K562 (cell line): ENCODE results near the gene DCAF17. TPM values are rescaled to one million over a fixed set of nuclear protein-coding genes. Genes with fewer than 3 reads are reported as not detected.

Source experiments
- ATAC-seq: fragments of 200-7000 bp; cut with Tn5 transposase; 3 replicates; pipeline ENCODE4 v1.9.1; 2020; ENCODE audit warnings: moderate library complexity
- BruUV-seq: library from RNA; stranded (reverse); fragments of 400-500 nt; replicated peaks from 2 replicates; lab custom pipeline; 2021; lab: Mats Ljungman, UMichigan
- CTCF ChIA-PET: fragments of 300-600 bp; formaldehyde crosslinking; extraction: SDS; loops from one replicate; lab custom pipeline; 2021; ENCODE audit warnings: low intra/inter-chr PET ratio; lab: Yijun Ruan, JAX
- POLR2A ChIA-PET: fragments of 300-600, 350-650 bp; sonication (Branson Sonifier 250); formaldehyde crosslinking; extraction: SDS; loops from one replicate; lab custom pipeline; 2021; ENCODE audit warnings: antibody characterized with exemption, inconsistent platforms; lab: Yijun Ruan, JAX
- DNase-seq, 4 experiments: peaks; one replicate each; pipeline versions ENCODE4 v3.0.0 to v3.0.0-alpha.2; 2011 to 2018; ENCODE audit warnings: low spot score in 3 of 4, mixed read lengths in 3 of 4; ENCODE audit errors: extremely low read depth in 1 of 4
- FAIRE-seq: peaks from 2 replicates; lab custom pipeline; 2011; peaks lifted over from hg19 to GRCh38; lab: Jason Lieb, UNC
- H2AFZ ChIP-seq: 2 replicates; pipeline ENCODE4 v1.6.0; 2011; ENCODE audit warnings: low read depth, low read length, control low read depth, inconsistent platforms
- H3K27ac ChIP-seq: fragments of 200-600 bp; 3 replicates; pipeline ENCODE4 v1.8.0; 2011; ENCODE audit warnings: low read depth, mild to moderate bottlenecking, control low read depth, inconsistent platforms, low read length, moderate library complexity, mixed read lengths; ENCODE audit errors: extremely low read depth
- H3K27me3 ChIP-seq, 2 experiments: fragments of 300-600 bp in 1 of 2; 2 replicates in 1 of 2; 3 replicates in 1 of 2; pipeline versions ENCODE4 v1.6.0 to v1.8.0; 2011; ENCODE audit warnings: inconsistent platforms in 2 of 2, low read length in 2 of 2, mild to moderate bottlenecking in 1 of 2, mixed read lengths in 1 of 2, moderate library complexity in 1 of 2; ENCODE audit not compliant: control insufficient read depth in 2 of 2, insufficient read depth in 2 of 2
- H3K36me3 ChIP-seq: fragments of 300-600 bp; 3 replicates; pipeline ENCODE4 v1.8.0; 2011; ENCODE audit warnings: mild to moderate bottlenecking, low read length, inconsistent platforms; ENCODE audit not compliant: control insufficient read depth, insufficient read depth
- H3K4me1 ChIP-seq, 2 experiments: fragments of 200-600 bp in 1 of 2; replicated peaks in 1 of 2; 2 replicates in 1 of 2; 3 replicates in 1 of 2; pipeline versions ENCODE4 v1.5.1 to v1.8.0; 2011; ENCODE audit warnings: inconsistent platforms in 2 of 2, low read length in 2 of 2, mild to moderate bottlenecking in 1 of 2, mixed read lengths in 1 of 2, moderate library complexity in 1 of 2; ENCODE audit not compliant: control insufficient read depth in 2 of 2, insufficient read depth in 2 of 2
- H3K4me2 ChIP-seq: 2 replicates; pipeline ENCODE4 v1.6.1; 2011; ENCODE audit warnings: low read length, control low read depth, inconsistent platforms, mixed read lengths; ENCODE audit not compliant: insufficient read depth
- H3K4me3 ChIP-seq: fragments of 200-600 bp; sonication (generic), shearing (Covaris generic); 2 replicates; pipeline ENCODE4 v1.5.1; 2016; ENCODE audit warnings: control low read depth, inconsistent platforms
- H3K79me2 ChIP-seq: fragments of 200-600 bp; 3 replicates; pipeline ENCODE4 v1.8.0; 2011; ENCODE audit warnings: low read length, inconsistent platforms; ENCODE audit not compliant: control insufficient read depth, insufficient read depth
- H3K9ac ChIP-seq, 2 experiments: 2 replicates each; pipeline versions ENCODE4 v1.6.0 to v1.6.1; 2011; ENCODE audit warnings: low read depth in 2 of 2, low read length in 2 of 2, control low read depth in 1 of 2, inconsistent platforms in 1 of 2, mild to moderate bottlenecking in 1 of 2, mixed read lengths in 1 of 2; ENCODE audit not compliant: insufficient read depth in 1 of 2
- H3K9me1 ChIP-seq: one replicate; pipeline ENCODE4 v1.6.0; 2011; ENCODE audit warnings: inconsistent platforms, mild to moderate bottlenecking, low read length, moderate library complexity; ENCODE audit not compliant: control insufficient read depth, insufficient read depth
- H3K9me3 ChIP-seq: replicated peaks from 2 replicates; pipeline ENCODE4 v1.5.1; 2011; ENCODE audit warnings: low read depth, low read length, inconsistent platforms; ENCODE audit not compliant: control insufficient read depth, insufficient read depth
- H4K20me1 ChIP-seq: replicated peaks from 2 replicates; pipeline ENCODE4 v1.6.1; 2011; ENCODE audit warnings: low read length, inconsistent platforms, mixed read lengths; ENCODE audit not compliant: control insufficient read depth, insufficient read depth
- GMEB1 ChIP-seq: fragments of 250-450 bp; sonication (Bioruptor Pico); IDR thresholded peaks from 2 replicates; pipeline ENCODE4 v1.4.0; 2020; ENCODE audit warnings: mild to moderate bottlenecking
- MCM2 ChIP-seq: fragments of 450-650 bp; IDR thresholded peaks from 2 replicates; pipeline ENCODE4 v1.6.1; 2017; ENCODE audit warnings: low read depth, mild to moderate bottlenecking
- NBN ChIP-seq: fragments of 450-650 bp; IDR thresholded peaks from 2 replicates; pipeline ENCODE4 v1.6.1; 2016; ENCODE audit warnings: low read depth, mild to moderate bottlenecking
- NEUROD1 ChIP-seq: fragments of 150-350 bp; IDR thresholded peaks from 2 replicates; pipeline ENCODE4 v1.6.1; 2014; ENCODE audit warnings: borderline replicate concordance, low read length, low read depth; ENCODE audit not compliant: partially characterized antibody
- SMARCC2 ChIP-seq: fragments of 450-650 bp; IDR thresholded peaks from 2 replicates; pipeline ENCODE4 v1.6.1; 2017; ENCODE audit warnings: antibody characterized with exemption, moderate library complexity, mild to moderate bottlenecking, low read depth
- ZNF740 ChIP-seq, 3 experiments: fragments of 200-800 bp in 1 of 3; sonication (Bioruptor generic) in 1 of 3; sonication (generic) in 1 of 3; formaldehyde crosslinking in 1 of 3; IDR thresholded peaks; 2 replicates each; pipeline versions ENCODE4 v1.6.1 to v1.8.0; 2016 to 2022; ENCODE audit warnings: mild to moderate bottlenecking in 2 of 3, missing compliant biosample characterization in 2 of 3, missing genetic modification characterization in 2 of 3, missing genetic modification reagents in 1 of 3
- ZNF76 ChIP-seq: fragments of 250-450 bp; sonication (Bioruptor Pico); IDR thresholded peaks from 2 replicates; pipeline ENCODE4 v1.4.0; 2020; ENCODE audit warnings: mild to moderate bottlenecking, moderate library complexity, borderline replicate concordance
- ZNF778 ChIP-seq: fragments of 450-650 bp; formaldehyde crosslinking; IDR thresholded peaks from 2 replicates; pipeline ENCODE4 v1.4.0; 2020; ENCODE audit warnings: mild to moderate bottlenecking, moderate library complexity
- WGBS: fragments of 100-300 bp; shearing (Covaris generic); methylation state at CpG from one replicate; pipeline ENCODE4 v1.1.6; 2016; ENCODE audit warnings: low coverage, mixed read lengths; ENCODE audit not compliant: insufficient coverage; ENCODE audit errors: missing lambda C conversion rate; 5-methylcytosine and 5-hydroxymethylcytosine counted together
- in situ Hi-C: fragments of 300-500 bp; cut with MboI; formaldehyde crosslinking; loops from 4 replicates; pipeline ENCODE4 v1.15.0; 2018; ENCODE audit warnings: inconsistent platforms, mixed read lengths
- intact Hi-C: fragments of 100-400 bp; cut with micrococcal nuclease; formaldehyde crosslinking; loops from 2 replicates; pipeline ENCODE4 v1.14.2; 2022
- polyA plus RNA-seq, 8 experiments: library from polyadenylated mRNA; depleted of rRNA in 4 of 8; stranded (reverse) in 5 of 8; unstranded in 3 of 8; fragments of >200 nt; fragmentation: Nextera tagmentation in 2 of 8; fragmentation: Illumina TruSeq in 1 of 8; extraction: Ambion mirVana in 2 of 8; extraction: Trizol in 1 of 8; gene quantifications; 2 replicates each; pipeline versions ENCODE4 v1.2.1 to v1.2.3, GENCODE V29; 2011 to 2014; ENCODE audit warnings: inconsistent platforms in 1 of 8, missing spikeins in 1 of 8
- total RNA-seq, 7 experiments: library from RNA; depleted of rRNA in 6 of 7; stranded (reverse); fragments of >200 nt in 6 of 7; fragmentation: Illumina TruSeq in 2 of 7; extraction: Trizol in 2 of 7; gene quantifications; 2 replicates each; pipeline versions ENCODE4 v1.2.1 to v1.2.3, GENCODE V29; 2011 to 2021; ENCODE audit warnings: low replicate concordance in 1 of 7

Gene DCAF17
- total and polyA plus RNA-seq, 9 of the 15 experiments (the other 6 are each of a cell fraction or from before 2014, with no cell fraction given): 10.0 to 38.5 (median 27.1) TPM

- ATAC-seq (no peak), DNase-seq (no peak), FAIRE-seq (no peak)
- Histone ChIP-seq H3K36me3 (peaks cover 18% of the 10 kb centered on the region), H2AFZ (no peak overlapping the region), H3K4me2 (no peak overlapping the region), H3K4me3 (no peak overlapping the region), H3K27me3 (no peaks in the 10 kb centered on the region), H3K9me3 (no peaks in the 10 kb centered on the region; the same call in 1 of the 2 replicates), H3K4me1 (no peaks in the 10 kb centered on the region), H3K27ac (no peak overlapping the region), H3K79me2 (no peaks in the 10 kb centered on the region), H4K20me1 (no peaks in the 10 kb centered on the region), H3K9me1 (no peaks in the 10 kb centered on the region), H3K9ac (no peak overlapping the region)
- intact Hi-C loops: no loop called here
- CTCF ChIA-PET: no interaction called here
- no TSS peak for BruUV-seq
- no peak for TF ChIP-seq GMEB1 (CRISPR knock-in tag)
- TF ChIP-seq ZNF778 (CRISPR knock-in tag): no peak
- no peak for TF ChIP-seq SMARCC2
- no peak for TF ChIP-seq NEUROD1
- no peak for TF ChIP-seq ZNF740 (CRISPR knock-in tag; IDR thresholded peaks at IDR 0.05)
- no peak for TF ChIP-seq ZNF740 (tag; IDR thresholded peaks at IDR 0.05)
- TF ChIP-seq ZNF76: no peak
- TF ChIP-seq MCM2: no peak
- TF ChIP-seq NBN: no peak
- in situ Hi-C loops: no loop called here
- POLR2A ChIA-PET: no interaction called here
- WGBS: 72% methylated on average over 4 of the region's 4 CpGs
These were observed 53.8 kb downstream of the DCAF17 start for GRCh38 chr2:171487803-171488259.
